NCI-H226 (cell line): ENCODE results near the gene COQ8A.
A peak's percentile ranks its signal among the peaks of the same experiment; 100 is the strongest.
"Not testable (repeated sequence)": the region's sequence is repeated elsewhere in the genome, so short reads cannot be mapped to it uniquely, and the experiment has no call there.

Experiments
- DNase-seq: peaks from one replicate; pipeline ENCODE4 v3.0.0-alpha.2; 2015

Gene COQ8A

DNA sequence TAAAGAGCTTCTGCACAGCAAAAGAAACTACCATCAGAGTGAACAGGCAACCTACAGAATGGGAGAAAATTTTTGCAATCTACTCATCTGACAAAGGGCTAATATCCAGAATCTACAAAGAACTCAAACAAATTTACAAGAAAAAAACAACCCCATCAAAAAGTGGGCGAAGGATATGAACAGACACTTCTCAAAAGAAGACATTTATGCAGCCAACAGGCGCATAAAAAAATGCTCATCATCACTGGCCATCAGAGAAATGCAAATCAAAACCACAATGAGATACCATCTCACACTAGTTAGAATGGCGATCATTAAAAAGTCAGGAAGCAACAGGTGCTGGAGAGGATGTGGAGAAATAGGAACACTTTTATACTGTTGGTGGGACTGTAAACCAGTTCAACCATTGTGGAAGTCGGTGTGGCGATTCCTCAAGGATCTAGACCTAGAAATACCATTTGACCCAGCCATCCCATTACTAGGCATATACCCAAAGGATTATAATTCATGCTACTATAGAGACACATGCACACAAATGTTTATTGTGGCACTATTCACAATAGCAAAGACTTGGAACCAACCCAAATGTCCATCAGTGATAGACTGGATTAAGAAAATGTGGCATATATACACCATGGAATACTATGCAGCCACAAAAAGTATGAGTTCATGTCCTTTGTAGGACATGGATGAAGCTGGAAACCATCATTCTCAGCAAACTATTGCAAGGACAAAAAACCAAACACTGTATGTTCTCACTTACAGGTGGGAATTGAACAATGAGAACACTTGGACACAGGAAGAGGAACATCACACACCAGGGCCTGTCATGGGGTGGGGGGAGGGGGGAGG is 10.6 kb upstream of the COQ8A start:
- DNase-seq = not testable (repeated sequence)

DNA sequence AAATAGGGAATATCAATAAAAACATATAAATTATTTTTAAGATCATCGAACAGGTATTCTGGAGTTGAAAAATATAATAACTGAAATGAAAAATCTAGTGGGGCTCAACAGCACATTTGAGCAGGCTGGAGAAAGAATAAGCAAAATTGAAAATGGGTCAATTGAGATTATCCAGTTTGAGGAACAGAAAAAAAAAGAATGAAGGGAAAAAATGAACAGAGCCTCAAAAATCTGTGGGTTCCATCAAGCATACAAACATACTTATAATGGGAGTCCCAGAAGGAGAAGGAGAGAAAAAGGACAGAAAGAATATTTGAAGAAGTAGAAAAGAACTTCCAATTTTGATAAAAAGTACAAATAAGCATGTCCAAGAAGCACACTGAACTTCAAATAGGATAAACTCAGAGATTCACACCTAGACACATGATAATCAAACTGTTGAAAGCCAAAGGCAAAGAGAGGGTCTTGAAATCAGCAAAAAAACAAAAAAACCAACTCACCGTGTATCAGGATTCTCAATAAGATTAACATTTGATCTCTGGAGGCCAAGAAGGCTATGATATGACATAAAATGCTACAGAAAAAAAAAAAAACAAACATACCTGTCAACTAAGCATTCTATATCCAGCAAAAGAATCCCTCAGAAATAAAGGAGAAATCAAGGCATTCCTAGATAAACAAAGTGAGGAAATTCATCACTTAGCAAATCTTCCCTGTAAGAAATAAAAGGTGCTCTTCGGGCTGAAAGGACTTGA is 5.4 kb upstream of the COQ8A start:
- DNase-seq = no peak

DNA sequence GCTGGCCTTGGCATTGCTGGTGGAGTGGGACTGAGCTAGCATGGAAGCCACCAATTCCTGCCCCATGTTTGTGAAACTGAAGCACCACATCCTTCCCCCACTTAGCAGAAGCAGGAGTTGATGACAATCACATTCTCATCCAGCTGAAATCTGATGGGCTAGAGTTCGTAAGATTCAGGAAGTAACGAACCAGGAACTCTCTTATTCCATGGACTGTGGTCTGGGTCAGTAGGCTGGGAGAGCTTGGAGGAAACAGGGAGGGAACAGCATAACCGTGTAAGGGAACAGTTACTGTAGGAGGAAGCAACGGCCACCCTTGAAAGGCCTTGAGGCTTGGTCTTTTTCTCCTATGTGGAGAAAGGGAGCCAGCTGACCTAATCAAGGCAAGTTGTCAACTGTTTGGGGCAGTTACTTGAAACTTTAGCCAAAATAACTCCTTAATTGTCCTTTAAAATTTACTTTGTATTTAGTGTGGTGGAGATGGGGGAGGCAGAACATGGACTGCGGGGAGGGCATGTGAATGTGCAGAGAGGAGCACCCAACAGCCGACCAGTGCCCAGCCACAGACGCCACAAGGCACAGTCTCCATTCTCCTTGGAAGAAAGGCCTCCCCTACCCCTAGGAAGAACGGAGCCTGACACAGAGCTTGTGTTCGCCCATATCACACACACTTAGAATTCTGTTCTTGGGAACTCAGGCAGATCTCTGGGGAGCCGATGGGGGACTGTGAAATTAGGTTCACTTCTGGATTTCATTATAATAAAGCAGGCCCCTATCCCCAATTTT is 2.0 kb upstream of the COQ8A start:
- no peak for DNase-seq

DNA sequence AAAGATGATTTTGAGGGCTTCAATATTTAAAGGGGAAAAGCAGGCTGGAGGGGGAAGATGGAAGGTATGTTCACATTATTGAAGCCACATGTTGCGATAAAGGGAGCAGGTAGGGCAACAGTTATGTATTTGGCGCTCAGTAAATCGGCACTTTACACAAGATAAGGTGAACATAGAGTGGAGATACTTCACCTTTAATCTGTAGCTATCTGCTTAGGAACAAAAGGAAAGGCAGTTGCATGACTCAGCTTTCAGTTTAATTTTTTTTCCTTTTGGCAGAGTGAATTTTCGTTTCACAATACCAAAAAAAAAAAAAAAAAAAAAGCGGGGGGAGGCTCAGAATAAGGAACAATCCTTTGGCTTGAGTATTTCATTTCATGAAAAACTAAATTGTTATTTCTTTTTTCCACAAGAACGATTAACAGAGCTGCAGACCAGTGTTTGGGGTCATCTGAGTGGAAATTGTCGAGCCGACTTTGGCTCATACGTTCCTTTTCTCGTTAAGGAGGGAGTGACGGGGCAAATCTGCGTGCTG is 1.1 kb upstream of the COQ8A start:
- peak; percentile 1 for DNase-seq

DNA sequence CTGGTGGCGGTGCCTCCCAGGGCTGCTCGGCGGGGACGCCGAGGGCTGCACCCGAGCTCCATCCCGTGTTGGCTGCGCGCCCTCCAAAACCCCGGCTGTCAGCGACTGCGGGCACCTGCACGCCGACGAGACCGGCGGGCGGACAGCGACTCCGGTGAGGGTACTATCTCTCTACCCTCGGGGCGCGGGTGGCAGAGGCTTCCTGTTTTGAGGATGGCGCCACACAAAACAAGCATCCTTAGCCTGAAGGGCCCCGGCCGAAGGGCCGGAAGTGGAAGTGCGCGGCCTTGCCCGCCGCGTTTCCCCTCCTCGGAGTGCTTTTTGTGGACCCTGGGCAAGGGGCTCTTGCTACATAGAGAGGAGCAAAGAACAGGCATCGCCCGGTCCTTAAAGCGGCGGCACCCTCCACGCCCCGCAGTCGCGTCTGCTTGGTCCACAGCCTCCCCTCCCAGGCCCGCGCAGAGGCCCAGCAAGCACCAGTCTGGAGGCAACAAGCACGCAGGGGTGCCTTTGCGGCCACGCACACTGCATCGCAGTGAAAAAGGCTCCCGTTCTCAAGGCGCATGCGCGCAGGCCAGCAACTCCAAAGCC is 561 bp upstream of the COQ8A start:
- peak; percentile 8 for DNase-seq

DNA sequence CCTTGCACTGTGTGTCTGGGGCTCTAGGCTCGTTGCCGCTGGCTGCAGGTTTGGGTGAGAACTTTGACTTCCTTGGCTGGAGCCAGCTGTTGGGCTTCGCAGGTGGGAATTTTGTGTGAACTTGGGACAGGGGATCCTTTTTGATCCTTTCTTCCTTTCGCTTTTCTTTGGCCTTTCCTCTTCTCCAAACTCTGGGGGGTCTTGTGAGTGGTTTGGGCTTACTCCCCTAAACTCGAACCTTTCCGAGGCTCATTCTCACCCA is 643 bp downstream of the COQ8A start:
- no peak for DNase-seq

DNA sequence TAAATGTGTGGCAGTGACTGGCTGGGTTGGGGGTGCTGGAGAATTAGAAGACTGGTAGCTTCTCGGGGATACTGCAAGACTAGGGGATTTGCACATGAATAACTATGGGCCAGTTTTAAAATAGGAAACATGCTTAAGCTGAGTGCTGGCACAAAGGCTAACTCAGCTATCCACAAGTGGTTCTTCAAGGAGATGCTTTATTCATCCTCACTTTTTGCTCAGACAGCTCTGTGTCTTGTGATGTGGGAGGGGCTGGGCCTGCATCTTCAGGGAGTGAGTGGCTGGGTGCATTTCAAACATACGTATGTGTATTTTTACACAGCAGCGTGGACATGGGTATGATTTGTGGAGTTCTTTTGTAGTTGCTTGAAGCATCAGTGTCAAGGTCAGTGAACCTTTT is 2.3 kb downstream of the COQ8A start:
- no peak for DNase-seq

DNA sequence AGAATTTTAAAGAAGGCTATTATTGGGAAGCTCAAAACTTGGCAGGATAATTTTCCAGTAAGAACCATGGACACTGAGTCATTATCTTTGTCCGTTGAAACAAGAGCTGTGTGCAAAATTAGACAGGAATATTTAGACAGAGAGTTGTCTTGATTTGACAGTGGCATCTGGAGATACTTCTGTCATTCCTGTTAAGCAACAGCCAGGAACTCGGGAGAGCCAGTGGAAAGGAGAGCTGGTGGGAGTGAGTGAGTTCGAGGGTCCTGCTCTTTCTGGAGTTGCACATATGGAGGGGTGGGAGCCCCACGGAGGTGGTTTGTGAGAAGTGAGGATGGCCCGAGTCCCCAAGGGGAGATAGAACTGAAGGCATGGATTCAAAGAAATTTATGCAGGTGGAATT is 3.1 kb downstream of the COQ8A start:
- no peak for DNase-seq

DNA sequence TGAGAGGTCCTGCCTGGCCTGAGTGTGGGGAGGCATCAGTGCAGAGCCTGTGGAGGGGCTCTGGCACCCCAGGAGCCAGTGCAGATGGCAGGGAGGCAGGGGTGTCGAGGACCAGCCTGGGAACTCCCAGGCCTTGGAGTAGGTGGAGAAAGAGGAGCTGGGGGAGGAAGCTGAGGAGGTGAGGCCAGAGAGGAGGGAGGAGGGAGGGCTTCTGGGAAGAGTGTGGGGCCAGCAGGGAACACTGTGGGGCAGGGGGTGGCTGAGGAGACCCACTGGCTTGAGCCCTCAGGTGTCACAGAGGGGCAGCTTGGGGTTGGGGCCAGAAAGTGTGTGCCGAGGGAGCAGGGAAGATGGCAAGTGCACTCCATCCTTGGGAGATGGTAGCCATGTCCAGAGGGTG is 3.8 kb downstream of the COQ8A start:
- DNase-seq = no peak

DNA sequence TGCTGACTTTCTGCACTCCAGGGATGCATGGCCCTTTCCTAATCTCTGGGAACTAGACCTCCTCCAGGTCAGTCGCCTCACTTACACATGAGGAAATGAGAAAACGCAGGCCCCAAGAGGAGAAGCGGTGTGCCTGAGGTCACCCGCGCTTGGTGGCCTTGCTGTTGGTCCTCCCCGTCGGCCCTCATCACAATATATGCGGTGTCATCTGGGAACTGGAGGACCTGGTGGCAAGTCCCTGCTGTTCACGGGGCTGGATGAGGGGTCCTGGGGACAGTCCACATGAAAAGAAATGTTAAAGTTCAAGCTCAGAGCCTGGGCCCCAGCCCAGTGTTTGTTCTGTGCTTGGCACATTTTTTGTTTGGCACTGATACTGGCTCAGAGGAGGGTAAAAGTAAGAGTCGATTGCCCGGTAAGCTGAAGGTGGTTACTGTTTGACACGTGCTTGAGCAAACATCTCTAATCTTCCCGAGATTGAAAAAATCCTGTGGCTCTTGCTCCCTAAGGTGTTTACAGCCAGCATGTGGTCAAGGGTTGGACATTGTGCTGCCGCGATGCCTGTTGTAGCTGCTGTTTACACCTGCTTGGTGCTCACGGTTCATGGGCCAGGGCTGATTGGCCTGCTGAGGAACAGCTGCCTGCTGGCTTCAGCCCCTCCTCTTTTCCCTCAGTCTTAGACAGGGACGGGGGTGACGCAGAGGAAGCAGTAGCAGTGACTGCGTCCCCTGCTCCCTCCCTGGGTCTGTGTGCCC is 5.2 kb downstream of the COQ8A start:
- no peak for DNase-seq

DNA sequence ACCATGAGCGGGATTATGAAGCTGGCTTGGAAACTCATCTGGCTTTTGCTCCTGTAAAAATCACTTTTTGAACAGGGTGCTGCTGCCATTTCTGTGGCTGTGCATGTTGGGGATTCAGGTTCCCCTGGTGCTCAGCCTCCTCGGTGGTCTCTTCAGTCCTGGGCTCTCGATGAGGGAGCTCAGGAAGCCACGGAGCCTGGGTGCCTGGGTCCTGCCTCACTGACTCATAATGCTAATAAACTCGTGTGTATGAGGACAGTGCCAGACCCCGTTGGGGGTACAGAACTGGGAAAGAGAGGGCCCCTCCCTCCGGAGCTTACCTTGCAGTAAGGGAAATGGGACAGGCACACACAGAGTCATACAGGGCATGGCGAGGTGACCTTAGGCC is 5.8 kb downstream of the COQ8A start:
- DNase-seq = no peak

DNA sequence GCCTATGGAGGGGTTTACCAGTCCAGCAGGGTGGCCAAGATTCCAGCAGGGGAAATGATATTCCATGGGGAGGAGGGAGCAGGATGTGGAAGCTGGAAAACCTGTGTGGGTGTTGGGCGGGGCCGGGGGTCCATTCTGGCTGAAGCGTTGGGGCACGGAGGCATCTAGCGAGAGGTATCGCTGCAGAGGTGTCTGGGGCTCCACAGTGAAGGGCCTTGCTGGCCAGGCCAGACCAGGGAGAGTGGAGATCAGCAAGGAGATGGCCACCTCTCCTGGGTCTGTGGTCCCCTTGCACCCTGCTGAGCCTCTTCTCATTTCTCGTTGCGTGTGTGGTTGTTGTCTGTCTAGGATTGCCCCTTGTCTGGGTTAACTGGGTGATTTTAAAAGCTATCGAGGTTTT is 6.2 kb downstream of the COQ8A start:
- DNase-seq = no peak

DNA sequence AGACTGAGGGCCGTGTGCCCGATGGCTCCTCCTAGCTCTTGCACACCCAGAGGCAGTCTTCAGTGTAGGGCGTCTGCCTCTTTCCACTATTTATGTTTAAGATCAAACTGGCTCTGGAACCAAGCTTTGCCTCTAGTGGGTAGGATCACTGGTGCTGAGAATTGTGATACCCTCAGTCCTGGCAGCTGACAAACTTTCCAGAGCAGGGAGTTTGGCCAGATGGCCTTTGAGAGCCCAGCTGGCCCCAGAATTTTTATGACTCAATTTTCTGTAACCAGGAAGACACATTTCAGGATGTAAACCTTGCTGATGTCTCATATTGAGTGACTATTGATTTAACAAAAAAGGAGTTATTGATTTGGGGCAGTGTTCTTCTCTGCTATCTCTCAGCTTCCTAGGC is 6.7 kb downstream of the COQ8A start:
- DNase-seq = no peak

DNA sequence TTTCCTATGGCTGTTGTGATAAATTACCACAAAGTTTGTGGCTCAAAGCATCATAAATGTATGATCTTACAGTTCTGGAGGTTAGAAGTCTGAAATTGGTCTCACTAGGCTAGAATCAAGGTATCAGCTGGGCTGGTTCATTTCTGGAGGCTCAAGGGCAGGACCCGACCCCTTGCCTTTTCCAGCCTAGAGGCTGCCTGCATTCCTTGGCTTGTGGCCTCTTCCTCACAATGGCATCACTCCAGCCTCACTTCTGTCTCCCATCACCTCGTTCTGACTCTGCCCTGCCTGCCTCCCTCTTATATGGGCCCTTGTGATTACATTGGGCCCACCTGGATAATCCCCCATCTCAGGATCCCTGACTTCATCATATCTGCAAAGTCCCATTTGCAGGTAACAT is 8.0 kb downstream of the COQ8A start:
- DNase-seq = no peak

DNA sequence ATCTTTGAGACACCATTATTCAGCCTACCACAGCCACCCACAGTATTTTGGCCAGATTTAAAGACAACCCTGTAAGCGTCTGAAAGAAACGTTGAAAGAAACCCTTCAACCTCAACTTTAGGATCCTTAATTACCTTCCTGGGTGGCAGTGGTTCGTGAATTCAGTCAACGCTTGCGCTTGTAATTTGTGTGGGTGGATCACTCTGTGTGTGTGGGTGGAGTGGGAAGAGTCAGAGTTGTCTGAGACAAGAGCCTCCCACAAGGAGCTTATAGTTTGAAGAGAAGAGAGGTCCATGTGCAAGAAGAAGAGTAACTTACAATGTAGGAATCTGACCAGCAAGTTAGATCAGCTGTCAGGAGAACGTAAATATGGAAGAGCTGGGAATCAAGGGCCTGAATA is 8.4 kb downstream of the COQ8A start:
- no peak for DNase-seq

DNA sequence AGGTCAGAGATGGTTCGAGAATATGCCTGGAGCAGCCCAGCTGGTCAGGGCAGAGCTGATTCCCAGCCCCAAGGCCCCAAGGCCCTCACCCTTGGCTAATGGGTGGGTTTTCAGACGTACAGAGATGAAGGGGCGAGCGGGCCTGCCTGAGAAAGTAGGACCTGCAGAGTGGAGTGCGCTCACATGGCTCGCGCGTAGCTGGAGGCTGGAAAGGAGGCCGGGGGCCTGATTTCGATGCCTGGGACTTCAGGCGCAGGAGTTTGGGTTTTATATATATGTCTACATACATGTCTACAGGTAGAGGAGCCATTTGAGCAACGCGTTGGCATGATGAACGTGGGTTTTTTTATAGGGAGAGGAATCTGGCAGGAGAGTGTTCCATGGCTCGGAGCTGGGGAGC is 8.9 kb downstream of the COQ8A start:
- no peak for DNase-seq

DNA sequence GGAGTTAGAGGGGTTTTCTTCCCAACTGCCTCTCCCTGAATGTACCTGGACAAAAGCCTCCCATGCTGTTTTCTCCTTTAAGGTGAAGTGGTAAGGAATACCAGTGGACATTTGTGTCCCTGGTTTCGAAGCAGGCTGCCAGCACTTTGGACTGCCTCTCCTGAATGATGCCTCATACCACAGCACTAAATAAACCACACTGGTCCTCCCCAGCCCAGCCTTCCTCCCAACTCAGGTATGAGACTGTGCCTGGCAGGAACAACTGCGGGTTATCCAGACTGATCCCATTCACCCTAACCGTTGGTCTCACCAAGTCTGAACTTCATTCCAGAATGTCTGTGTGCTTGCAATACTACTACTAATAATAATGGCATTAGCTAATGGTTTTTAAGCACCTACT is 9.3 kb downstream of the COQ8A start:
- no peak for DNase-seq

DNA sequence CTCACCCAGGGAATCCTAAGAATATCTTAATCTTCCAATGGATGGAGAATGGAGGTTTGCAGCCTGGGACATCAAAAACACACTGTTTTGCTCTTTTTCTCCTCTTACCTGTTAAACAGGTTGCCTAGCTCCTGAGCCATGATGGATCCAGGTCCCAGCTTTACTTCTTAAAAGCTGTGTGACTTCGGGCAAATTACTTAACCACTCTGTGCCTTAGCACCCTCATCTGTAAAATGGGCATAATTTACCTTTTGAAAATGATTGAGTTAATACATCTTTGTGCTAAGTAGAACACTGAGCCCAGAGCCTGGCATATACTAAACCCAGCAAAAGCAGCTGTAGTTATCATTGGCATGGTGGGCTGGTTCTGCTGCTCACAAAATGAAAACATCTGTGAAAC is 10.2 kb downstream of the COQ8A start:
- DNase-seq = no peak

DNA sequence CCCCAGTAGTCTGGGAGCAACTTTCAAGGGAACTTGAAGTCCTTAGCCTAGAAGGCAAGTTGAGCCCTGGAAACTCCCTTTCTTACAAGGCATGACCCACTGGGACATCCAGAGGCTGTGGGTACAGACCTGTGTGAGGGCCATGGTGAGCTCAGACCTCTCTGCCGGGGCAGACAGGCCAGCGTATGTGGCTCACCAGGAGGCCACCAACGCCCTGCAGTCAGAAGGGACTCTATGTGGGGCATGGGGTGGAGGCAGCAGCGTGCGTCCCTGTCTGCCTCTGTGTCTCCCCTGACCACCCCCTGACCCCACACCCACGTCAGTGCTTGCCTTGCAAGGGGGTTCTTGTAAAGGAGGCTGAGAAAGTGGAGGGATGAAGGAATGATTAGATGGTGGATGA is 10.8 kb downstream of the COQ8A start:
- no peak for DNase-seq

DNA sequence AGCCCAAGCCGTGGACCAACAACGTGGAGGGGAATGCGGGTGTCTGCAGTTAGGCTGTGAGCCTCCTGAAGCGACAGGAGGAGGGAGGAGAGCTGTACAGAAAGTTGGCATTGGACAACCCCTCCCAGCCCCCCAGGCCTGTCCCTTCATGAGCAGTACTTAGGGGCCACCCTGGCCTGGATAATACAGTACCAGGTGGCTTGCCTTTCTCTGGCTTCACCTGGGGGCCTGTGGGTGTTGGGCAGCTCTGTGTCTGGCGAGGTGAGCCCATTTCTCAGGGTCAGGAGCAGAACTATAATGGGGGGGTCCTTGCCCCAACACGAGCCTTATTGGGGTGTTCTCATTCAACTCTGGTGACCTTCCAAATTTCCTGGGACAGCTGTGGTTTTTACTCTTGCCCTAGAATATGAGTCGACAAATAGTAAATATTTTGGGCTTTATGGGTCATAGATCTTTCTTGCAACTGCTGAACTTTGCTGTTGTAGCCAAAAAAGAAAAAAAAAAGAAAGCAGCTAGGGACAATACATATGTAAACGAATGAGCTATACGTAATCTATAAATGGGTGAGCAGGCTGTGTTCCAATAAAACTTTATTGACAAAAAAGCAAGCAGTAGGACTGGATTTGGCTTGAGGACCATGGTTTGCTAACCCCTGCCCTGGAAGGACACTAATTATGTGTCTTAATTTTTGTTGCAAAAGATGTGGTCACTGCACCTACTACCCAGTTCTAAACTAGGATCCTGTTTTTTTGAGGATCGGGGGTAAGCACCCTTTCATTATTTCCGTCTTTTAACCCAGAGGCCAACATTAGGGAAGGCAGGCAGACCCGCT is 11.4 kb downstream of the COQ8A start:
- DNase-seq = no peak

DNA sequence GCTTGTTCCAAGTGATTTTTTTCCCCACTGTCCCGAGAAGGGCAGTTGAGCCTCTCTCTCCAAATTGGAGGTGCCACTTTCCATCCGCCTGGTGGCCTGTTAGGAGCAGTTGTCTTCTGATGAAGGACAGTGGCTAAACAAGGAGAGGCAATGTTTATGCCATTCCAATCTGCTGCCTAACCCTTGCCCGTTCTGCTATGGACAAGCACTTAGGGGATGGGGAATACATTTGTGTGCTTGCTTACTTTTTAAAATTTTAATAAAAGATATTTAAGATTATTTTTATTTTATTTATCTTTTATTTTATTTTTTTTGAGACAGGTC is 12.0 kb downstream of the COQ8A start:
- no peak for DNase-seq
